ENCODE data around the gene KY.
"Not testable (repeated sequence)": the region's sequence is repeated elsewhere in the genome, so short reads cannot be mapped to it uniquely, and the experiment has no call there.

The KY gene

DNA sequence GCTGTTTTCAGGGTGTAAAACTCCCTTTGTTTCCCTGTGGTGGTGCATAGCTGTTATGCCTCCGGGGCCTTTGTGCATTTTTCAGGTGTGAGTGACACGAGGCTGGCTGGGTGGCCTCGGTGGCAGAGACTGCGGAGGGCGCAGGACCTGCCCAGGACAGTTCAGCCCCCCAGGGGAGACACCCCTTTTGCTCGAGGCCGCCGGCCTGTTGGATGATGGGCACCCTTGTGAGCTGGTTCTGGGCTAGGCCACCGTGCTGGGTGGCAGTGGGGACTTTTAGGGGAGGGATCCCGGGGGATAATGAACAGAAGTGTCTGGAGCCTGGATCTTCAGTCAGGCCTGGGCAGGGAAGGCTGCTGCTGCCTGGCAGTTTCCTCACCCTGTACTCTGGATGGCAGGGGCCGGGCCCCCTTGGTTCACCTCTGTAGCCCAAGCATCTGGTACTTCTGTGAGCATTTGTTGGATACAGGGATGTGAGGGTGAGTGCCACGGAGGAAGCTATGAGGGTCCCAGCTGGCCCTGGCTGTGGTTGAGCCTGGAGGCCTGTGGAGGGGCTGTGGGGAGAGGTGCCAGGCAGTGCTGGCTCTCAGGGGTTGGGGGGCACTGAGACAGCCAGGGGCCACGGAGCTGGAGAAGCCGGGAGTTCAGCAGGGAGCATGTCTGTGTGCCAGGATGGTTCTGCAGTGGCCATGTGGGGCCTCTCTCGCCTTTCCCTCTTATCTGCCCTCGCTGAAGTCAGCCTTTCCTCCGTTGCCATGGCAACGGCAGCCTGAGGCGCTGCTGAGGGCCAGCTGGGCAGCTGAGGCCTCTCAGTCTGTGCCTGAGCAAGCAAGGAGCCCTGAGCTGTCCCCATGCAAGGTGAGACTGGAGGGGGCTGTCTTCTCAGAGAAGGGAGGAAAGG lies 49.0 kb downstream of the KY start:
- DNase-seq: peak; percentile 68 to 82

DNA sequence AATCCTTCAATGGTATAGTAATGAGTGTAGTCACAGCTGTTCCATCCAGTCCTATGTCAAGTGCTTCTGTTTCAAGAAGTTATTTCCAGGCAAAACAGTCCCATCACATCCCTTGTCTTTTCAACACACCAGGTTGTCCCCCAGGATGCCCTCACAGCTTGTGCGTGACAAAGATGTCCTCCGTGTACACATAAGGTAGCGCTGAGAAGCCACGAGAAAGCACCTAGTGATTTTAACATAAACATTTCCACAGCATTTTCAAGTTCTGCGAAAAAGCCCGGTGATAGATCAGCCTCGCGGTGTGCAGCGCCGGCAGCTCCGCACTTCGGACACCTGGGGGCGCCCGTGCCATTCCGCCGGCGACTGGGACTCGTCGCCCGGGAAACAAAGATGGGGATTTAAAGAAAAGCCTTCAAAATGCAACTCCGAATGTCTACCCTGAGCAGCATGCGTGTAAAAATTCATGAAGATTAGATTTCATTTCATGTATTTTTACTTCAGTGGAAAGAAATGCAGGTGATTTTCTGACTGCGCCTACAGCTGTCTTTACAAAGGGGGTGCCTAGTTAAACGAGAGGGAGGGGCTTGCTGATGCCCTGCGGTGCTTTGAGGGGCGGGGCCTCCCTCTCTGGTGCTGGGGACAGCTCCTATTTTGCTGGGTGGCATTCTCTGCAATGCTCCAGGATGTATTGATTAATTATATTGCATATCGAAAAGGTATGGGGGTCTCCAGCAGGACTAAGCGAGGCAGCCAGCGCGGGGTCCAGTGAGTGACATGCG lies 49.9 kb downstream of the KY start:
- peak in 1 of 2 experiments; percentile 31 for DNase-seq

- DNase-seq: no peak
Measured at GRCh38 chr3:134600206-134600605, 50.6 kb downstream of the KY start.

DNA sequence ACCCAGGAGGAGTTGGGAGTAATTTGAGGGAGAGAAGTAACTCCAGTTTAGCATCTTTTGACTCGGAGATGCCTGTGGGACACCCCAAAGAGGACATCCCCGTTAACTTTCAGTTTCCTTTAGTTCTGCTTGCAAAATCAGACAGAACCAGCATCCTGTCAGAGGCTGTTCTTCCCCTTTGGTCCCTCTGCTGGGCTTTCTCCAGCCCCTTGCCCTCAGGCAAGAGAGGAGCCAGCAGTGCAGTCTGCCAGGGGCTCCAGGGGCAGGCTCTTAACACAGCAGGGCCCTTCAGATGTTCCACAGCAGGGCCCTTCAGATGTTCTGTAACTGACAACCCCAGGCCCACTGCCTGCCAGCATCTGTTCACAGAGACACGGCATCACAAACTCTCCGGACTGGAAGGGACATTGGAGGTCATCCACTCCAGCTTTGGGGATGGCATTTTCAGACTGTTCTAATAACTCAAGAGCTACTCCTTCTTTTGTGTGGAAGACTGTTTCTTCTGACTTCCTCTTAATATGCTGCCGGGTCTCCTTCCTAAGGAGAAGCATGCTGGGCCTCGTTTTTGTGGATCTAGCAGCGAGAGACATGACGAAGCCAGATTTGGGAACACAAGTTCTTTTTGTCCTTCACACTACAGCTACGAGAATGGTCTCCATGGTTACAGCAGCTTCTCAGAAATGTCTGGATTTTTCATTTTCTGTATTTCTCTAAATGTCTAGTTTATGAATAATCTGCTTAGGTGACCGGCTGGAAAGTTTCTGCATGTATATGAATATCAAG lies 51.9 kb downstream of the KY start:
- no peak for DNase-seq

GRCh38 chr3:134597390-134597970 lies 53.3 kb downstream of the KY start:
- DNase-seq: no peak

GRCh38 chr3:134594986-134595385 lies 55.8 kb downstream of the KY start:
- not testable (repeated sequence) for DNase-seq

DNA sequence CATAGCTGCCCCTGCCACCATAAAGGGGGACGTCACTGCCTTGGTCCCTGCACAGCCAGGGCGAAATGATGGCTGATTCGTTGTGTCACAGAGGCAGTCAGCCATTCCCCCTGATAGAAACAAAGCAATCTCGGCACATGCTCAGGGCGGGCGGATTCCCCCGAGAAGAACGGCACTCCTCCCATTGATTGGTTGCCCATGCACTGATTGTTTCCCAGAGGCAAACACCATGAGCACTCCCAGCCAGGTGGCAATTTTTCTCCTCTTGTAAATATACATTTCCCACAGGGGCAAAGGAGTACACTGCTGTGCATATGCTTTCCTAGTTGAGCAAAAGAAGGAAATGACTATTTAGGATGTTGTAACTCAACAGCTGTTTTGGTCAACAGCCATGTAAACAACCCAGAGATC lies 56.5 kb downstream of the KY start:
- no peak for DNase-seq

- no peak for DNase-seq
Measured at GRCh38 chr3:134592806-134593205, 58.0 kb downstream of the KY start.

GRCh38 chr3:134590766-134591165 lies 60.1 kb downstream of the KY start:
- DNase-seq: no peak

DNA sequence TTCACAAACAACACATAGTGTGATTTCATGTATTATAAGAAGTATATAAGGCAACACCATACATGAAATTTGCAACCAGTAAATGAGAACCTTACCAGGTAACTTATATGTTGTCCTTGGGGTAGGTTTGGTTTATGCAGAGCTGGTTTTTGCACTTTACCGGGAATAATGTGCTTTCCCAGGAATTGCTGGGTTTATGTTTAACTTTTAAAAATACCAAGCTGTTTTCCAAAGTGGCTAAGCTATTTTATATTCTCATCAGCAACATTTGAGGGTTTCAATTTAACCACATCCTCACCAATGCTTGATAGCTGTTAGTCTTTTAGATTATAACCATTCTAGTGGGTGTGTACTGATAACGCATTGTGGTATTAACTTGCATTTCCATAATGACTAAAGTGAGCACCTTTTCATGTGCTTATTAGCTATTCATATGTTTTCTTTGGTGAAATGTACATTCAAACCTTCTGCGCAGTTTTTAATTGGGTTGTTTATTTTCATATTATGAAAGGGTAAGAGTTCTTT lies 71.6 kb downstream of the KY start:
- no peak for DNase-seq

GRCh38 chr3:134576831-134577230 lies 74.0 kb downstream of the KY start:
- DNase-seq: no peak

DNA sequence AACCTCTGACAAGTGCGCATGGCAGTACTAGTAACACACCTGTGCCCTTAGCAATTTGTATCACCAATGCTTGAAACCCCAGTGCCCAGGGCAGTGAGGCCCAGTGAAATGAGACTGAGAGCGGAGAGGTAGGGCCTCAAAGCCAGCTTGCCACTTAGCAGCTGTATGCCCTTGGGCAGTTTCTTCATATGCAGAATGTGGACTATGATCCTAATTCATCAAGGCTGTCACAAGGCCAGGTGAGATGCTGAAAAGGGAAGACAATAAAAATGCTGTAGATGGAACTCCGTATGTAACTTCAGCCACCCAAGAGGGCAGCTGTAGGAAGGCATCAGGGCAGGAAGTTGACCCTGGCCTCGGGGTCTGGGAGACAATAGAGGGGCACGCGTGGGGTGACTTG lies 74.4 kb downstream of the KY start:
- DNase-seq: no peak

DNA sequence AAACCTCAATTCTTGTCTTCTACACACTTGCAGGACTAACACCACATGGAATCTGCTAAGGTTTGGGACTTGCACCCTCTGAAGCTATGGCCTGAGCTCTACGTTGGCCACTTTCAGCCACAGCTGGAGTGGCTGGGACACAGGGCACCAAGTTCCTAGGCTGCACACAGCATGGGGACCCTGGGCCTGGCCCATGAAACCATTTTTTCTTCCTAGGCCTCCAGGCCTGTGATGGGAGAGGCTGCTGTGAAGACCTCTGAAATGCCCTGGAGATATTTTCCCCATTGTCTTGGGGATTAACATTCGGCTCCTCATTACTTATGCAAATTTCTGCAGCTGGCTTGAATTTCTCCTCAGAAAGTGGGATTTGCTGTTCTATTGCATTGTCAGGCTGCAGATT lies 80.9 kb downstream of the KY start:
- not testable (repeated sequence) for DNase-seq

DNA sequence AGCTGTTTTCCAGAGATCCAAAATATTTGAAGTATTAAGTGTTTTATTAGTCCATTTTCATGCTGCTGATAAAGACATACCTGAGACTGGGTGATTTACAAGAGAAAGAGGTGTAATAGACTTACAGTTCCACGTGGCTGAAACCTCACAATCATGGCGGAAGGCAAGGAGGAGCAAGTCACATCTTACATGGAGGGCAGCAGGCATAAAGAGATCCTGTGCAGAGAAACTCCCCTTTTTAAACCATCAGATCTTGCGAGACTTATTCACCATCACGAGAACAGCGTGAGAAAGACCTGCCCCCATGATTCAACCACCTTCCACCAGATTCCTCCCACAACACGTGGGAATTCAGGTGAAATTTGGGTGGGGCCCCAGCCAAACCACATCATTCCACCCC lies 82.0 kb downstream of the KY start:
- DNase-seq: no peak

DNA sequence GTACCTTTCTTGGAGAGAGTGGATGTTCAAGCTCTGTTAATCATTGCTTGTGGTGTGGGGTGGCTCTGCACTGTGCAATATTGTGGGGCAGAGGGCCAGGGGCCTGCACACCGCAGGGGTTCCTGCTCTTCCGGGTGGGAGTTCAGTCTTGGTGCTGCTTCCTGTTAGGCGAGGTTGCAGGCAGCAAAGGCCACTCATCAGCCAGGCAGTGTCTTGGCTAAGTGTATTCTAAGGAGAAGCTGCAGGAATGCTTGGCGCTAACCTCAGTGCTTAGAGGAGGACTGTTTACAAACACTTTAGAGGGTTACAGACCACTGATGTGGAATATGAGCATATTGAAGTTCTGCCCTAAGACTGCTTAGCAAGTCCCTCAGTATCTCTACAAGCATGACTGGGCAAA lies 83.2 kb downstream of the KY start:
- DNase-seq: no peak

- DNase-seq: no peak
Measured at GRCh38 chr3:134564991-134565390, 85.8 kb downstream of the KY start.

- DNase-seq: no peak
Measured at GRCh38 chr3:134563601-134564000, 87.2 kb downstream of the KY start.

DNA sequence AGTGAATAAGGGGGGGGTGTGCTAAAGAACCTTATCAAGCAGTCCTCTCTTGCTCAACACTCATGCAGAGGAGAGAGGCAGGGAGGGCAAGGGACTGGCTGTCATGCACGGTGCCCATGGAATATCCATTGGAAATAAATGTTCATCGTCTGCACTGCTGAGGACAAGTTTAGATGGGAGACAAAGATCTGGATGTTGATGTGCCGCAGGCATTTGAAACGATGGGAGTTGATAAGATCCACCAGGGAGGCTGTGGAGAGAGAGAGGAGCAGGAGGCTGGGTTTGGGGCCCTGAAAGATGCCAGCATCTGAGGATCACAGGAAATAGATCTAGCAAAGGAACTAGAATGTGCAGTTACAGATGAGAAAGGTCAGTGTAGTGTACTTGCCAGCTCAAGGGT lies 88.8 kb downstream of the KY start:
- no peak for DNase-seq

GRCh38 chr3:134559591-134559990 lies 91.2 kb downstream of the KY start:
- DNase-seq: no peak
